ENCODE measurements around the gene IZUMO4.

The IZUMO4 gene

GRCh38 chr19:2096480-2097202 is at the start of gene IZUMO4:
TSS of gene IZUMO4 (plus strand) at chr19:2096915. CDS start at chr19:2096946, 31 bp downstream.
- peak; percentile 99 for DNase-seq (ENCODE audit: low spot score)

- DNase-seq (ENCODE audit: low spot score), result no peak
These were observed 49.7 kb upstream of the IZUMO4 start for GRCh38 chr19:2047076-2047448.

GRCh38 chr19:2047449-2048103 is 49.1 kb upstream of the IZUMO4 start:
- DNase-seq (ENCODE audit: low spot score), result no peak

GRCh38 chr19:2048104-2048958 is 48.4 kb upstream of the IZUMO4 start:
- no peak for DNase-seq (ENCODE audit: low spot score)

GRCh38 chr19:2048959-2049740 is 47.6 kb upstream of the IZUMO4 start:
- no peak for DNase-seq (ENCODE audit: low spot score)

GRCh38 chr19:2049741-2050348 is 46.9 kb upstream of the IZUMO4 start:
- no peak for DNase-seq (ENCODE audit: low spot score)

GRCh38 chr19:2050349-2050990 is 46.2 kb upstream of the IZUMO4 start:
- no peak for DNase-seq (ENCODE audit: low spot score)

- peak; percentile 98 for DNase-seq (ENCODE audit: low spot score)
These were observed 45.5 kb upstream of the IZUMO4 start, which contains the start of gene MKNK2 for GRCh38 chr19:2050991-2051772. TSS of gene MKNK2 (minus strand) at chr19:2051244. CDS start at chr19:2050851, 393 bp downstream.

GRCh38 chr19:2051773-2052704 is 44.7 kb upstream of the IZUMO4 start:
- DNase-seq (ENCODE audit: low spot score), result no peak

GRCh38 chr19:2053601-2054389 is 42.9 kb upstream of the IZUMO4 start:
- no peak for DNase-seq (ENCODE audit: low spot score)

- DNase-seq (ENCODE audit: low spot score), result no peak
These were observed 42.0 kb upstream of the IZUMO4 start for GRCh38 chr19:2054763-2055162.

GRCh38 chr19:2055931-2056836 is 40.5 kb upstream of the IZUMO4 start:
- DNase-seq (ENCODE audit: low spot score), result no peak

- no peak for DNase-seq (ENCODE audit: low spot score)
These were observed 39.9 kb upstream of the IZUMO4 start for GRCh38 chr19:2056837-2057192.

- DNase-seq (ENCODE audit: low spot score), result no peak
These were observed 38.9 kb upstream of the IZUMO4 start for GRCh38 chr19:2057484-2058469.

GRCh38 chr19:2058570-2059421 is 37.9 kb upstream of the IZUMO4 start:
- DNase-seq (ENCODE audit: low spot score), result no peak

Data from left forelimb (tissue), 1 donor.